SH-SY5Y (cell line): ENCODE results near the gene RPS8.

Experiments used
- GATA2 ChIP-seq: IDR thresholded peaks from 2 replicates; pipeline ENCODE4 v1.6.1; 2011; ENCODE audit warnings: mild to moderate bottlenecking, low read depth, low read length
- GATA3 ChIP-seq: IDR thresholded peaks from 2 replicates; pipeline ENCODE4 v1.6.1; 2011; ENCODE audit warnings: low read depth, mild to moderate bottlenecking, low read length, moderate library complexity

DNA sequence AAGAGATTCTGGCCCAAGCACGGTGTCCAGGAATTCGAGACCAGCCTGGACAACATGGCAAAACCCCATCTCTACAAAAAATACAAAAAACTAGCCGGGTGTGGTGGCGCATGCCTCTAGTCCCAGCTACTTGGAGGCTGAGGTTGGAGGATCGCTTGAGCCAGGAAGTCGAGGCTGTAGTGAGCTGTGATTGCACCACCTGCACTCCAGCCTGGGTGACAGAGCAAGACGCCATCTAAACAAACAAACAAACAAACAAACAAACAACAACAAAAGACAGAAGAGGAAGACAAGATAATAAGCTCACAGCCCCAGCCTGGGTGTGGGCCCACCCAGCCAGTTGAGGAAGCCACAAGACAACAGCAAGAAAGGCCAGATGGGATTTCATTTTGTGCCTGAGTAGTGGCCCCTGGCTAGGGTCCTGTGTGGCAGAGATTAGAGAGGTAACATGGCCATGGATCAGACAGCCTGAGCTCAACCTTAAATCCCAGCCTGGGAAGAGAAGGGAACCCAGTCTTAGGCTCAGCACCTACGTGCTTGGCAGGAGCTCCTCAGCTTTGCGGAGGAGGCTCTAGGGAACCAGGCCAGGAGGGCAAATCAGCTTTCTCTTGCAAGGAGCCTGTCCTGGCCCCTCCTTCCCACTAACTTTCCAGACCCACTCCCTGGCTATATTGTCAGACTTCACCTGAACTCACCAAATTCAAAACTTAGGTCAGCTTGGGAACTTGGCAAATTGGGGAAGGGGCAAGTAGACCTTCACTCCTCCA is 17.6 kb downstream of the RPS8 start:
- no peak for TF ChIP-seq GATA3
- no peak for TF ChIP-seq GATA2
